PC-9 (cell line): ENCODE results near the gene SLC38A8.

ENCODE experiments used
- EZH2 ChIP-seq: fragments of 200-600 bp; sonication (generic); IDR thresholded peaks from 2 replicates; pipeline ENCODE4 v1.8.0; 2017; ENCODE audit warnings: antibody characterized with exemption, low read depth
- TF ChIP-seq, protein P1 (sequence below): fragments of 200-600 bp; sonication (generic); conservative IDR thresholded peaks from 2 replicates; pipeline ENCODE4 v1.6.1; 2017; ENCODE audit warnings: mixed run types, antibody characterized with exemption, mild to moderate bottlenecking, moderate library complexity

DNA sequence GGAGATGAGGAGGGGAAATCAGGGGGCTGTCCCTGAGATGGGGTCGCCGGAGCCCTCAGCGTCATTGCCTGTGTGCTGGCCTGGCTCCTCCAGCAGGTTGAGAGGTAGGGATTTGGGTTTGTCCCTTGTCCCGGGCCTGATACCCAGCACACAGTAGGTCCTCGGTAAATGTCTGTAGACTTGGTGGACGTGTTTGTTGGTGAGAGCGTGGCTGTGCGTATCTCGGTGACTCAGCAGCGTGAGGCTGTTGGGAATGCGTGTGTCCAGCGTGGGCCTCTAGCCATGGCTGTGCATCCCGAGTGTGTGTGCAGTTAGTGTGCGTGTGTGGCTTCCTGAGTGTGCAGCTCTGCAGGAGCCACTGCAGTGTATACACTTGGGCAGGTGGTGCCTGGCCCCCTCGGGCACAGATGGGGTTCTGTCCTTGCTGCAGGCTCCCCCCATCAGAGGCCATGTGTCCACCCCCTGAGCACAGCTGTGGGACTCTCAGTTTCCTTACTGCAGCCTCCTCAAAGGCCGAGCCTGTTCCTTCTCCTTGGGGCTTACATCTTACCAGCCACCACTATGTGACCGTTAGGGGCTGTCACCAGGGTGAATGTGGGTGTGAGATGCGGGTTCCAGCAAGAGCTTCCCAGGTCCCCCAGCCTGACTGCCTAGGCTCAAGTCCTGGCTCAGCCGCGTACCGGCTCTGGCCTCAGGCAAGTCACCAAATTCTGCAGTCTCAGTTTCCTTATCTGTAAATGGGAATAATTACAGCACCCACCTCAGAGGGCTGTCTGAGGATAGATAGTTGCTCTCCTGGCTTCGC is 68.8 kb downstream of the SLC38A8 start:
- TF ChIP-seq, protein P1, sequence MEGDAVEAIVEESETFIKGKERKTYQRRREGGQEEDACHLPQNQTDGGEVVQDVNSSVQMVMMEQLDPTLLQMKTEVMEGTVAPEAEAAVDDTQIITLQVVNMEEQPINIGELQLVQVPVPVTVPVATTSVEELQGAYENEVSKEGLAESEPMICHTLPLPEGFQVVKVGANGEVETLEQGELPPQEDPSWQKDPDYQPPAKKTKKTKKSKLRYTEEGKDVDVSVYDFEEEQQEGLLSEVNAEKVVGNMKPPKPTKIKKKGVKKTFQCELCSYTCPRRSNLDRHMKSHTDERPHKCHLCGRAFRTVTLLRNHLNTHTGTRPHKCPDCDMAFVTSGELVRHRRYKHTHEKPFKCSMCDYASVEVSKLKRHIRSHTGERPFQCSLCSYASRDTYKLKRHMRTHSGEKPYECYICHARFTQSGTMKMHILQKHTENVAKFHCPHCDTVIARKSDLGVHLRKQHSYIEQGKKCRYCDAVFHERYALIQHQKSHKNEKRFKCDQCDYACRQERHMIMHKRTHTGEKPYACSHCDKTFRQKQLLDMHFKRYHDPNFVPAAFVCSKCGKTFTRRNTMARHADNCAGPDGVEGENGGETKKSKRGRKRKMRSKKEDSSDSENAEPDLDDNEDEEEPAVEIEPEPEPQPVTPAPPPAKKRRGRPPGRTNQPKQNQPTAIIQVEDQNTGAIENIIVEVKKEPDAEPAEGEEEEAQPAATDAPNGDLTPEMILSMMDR = no peak
- no peak for TF ChIP-seq EZH2
